ENCODE data around the gene TSC22D1. TPM values are rescaled to one million over a fixed set of nuclear protein-coding genes. Genes with fewer than 3 reads are reported as not detected.

The TSC22D1 gene
- total RNA-seq, 1 experiment from 2014 or later, result 72.5 TPM

DNA sequence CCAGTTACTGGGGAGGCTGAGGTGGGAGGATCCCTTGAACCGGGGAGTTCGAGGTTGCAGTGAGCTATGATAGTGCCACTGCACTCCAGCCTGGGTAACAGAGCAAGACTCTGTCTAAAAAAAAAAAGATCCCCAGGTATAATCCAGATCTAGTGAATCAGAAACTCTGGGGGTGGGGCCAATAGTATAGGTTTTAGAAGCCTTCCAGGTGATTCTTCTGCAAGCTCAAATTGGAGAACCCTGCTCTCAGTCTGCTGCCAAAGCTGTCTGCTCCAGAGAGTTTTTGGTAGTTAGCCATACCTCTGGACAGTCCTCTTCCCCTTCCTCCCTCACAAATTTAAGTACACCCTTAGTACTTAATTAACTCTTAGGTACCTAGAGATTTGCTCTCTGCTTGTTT is 174.6 kb downstream of the TSC22D1 start:
- Mint-ChIP-seq H3K27ac (no peak overlapping the region), H3K27me3 (ENCODE audit: low read depth) (peaks cover 3% of the 10 kb centered on the region; the same call in 1 of the 2 replicates), H3K36me3 (no peaks in the 10 kb centered on the region), H3K4me1 (peaks cover 68% of the 10 kb centered on the region), H3K9me3 (no peaks in the 10 kb centered on the region), H3K4me3 (no peak overlapping the region)
- ChIA-PET POLR2A (no interaction called here), CTCF (interaction anchor here (0.7 to 1.0 kb wide), 3 partner anchors 34 to 572 kb away, joined by 3 to 4 read pairs (median 3); no protein-coding TSS in a partner anchor)
- no peak for ATAC-seq
- no peak for DNase-seq (ENCODE audit: low spot score)
- no peak for TF ChIP-seq PREB (CRISPR knock-in tag; IDR thresholded peaks at IDR 0.05; ENCODE audit: borderline replicate concordance)

DNA sequence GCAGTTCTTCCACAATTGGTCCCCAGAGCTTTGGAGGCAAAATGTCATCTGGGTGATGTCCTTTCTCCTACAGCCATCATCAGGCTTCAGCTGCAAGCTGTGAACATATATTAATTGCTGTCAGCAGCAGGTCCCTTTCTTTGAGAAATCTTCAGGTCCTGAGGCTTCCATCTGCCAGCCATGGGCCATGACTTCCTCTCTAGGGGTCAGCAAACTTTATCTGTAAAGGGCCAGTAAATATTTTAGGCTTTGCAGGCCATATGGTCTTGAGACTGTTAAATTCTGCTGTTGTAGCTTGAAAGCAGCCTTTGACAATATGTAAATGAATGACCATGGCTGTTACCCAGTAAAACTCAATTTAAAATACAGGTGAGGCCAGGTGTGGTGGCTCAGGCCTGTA is 175.4 kb downstream of the TSC22D1 start:
- H3K4me3 Mint-ChIP-seq, result no peak overlapping the region
- H3K36me3 Mint-ChIP-seq, result no peaks in the 10 kb centered on the region
- no peak for TF ChIP-seq GABPB1 (CRISPR knock-in tag; IDR thresholded peaks at IDR 0.05)
- TF ChIP-seq PRRX2 (CRISPR knock-in tag; IDR thresholded peaks at IDR 0.05), result no peak
- no peak for TF ChIP-seq NR2C2 (CRISPR knock-in tag; IDR thresholded peaks at IDR 0.05)
- TF ChIP-seq NFE2L1 (CRISPR knock-in tag; IDR thresholded peaks at IDR 0.05), result no peak
- TF ChIP-seq, protein P1, sequence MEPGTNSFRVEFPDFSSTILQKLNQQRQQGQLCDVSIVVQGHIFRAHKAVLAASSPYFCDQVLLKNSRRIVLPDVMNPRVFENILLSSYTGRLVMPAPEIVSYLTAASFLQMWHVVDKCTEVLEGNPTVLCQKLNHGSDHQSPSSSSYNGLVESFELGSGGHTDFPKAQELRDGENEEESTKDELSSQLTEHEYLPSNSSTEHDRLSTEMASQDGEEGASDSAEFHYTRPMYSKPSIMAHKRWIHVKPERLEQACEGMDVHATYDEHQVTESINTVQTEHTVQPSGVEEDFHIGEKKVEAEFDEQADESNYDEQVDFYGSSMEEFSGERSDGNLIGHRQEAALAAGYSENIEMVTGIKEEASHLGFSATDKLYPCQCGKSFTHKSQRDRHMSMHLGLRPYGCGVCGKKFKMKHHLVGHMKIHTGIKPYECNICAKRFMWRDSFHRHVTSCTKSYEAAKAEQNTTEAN (CRISPR knock-in tag; IDR thresholded peaks at IDR 0.05), result no peak
- no peak for TF ChIP-seq CREM (CRISPR knock-in tag; IDR thresholded peaks at IDR 0.05)
- TF ChIP-seq ZMAT4 (CRISPR knock-in tag; IDR thresholded peaks at IDR 0.05), result no peak
- no peak for TF ChIP-seq IRF2 (CRISPR knock-in tag; IDR thresholded peaks at IDR 0.05; ENCODE audit: borderline replicate concordance, low read depth)
- TF ChIP-seq, protein P2, sequence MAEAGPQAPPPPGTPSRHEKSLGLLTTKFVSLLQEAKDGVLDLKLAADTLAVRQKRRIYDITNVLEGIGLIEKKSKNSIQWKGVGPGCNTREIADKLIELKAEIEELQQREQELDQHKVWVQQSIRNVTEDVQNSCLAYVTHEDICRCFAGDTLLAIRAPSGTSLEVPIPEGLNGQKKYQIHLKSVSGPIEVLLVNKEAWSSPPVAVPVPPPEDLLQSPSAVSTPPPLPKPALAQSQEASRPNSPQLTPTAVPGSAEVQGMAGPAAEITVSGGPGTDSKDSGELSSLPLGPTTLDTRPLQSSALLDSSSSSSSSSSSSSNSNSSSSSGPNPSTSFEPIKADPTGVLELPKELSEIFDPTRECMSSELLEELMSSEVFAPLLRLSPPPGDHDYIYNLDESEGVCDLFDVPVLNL (CRISPR knock-in tag; IDR thresholded peaks at IDR 0.05; ENCODE audit: borderline replicate concordance, low read depth), result no peak
- no peak for TF ChIP-seq CBFB (CRISPR knock-in tag; IDR thresholded peaks at IDR 0.05; ENCODE audit: low read depth)
- TF ChIP-seq, protein P3, sequence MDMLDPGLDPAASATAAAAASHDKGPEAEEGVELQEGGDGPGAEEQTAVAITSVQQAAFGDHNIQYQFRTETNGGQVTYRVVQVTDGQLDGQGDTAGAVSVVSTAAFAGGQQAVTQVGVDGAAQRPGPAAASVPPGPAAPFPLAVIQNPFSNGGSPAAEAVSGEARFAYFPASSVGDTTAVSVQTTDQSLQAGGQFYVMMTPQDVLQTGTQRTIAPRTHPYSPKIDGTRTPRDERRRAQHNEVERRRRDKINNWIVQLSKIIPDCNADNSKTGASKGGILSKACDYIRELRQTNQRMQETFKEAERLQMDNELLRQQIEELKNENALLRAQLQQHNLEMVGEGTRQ (CRISPR knock-in tag; IDR thresholded peaks at IDR 0.05), result no peak
- no peak for TF ChIP-seq RELA (CRISPR knock-in tag; IDR thresholded peaks at IDR 0.05; ENCODE audit: borderline replicate concordance)
- no peak for TF ChIP-seq PREB (CRISPR knock-in tag; IDR thresholded peaks at IDR 0.05; ENCODE audit: borderline replicate concordance)
- TF ChIP-seq, protein P4, sequence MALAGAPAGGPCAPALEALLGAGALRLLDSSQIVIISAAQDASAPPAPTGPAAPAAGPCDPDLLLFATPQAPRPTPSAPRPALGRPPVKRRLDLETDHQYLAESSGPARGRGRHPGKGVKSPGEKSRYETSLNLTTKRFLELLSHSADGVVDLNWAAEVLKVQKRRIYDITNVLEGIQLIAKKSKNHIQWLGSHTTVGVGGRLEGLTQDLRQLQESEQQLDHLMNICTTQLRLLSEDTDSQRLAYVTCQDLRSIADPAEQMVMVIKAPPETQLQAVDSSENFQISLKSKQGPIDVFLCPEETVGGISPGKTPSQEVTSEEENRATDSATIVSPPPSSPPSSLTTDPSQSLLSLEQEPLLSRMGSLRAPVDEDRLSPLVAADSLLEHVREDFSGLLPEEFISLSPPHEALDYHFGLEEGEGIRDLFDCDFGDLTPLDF (CRISPR knock-in tag; IDR thresholded peaks at IDR 0.05), result no peak
- no peak for TF ChIP-seq ZNF263 (CRISPR knock-in tag; IDR thresholded peaks at IDR 0.05; ENCODE audit: low read depth)
- no peak for TF ChIP-seq NR3C1 (CRISPR knock-in tag; conservative IDR thresholded peaks at IDR 0.05; ENCODE audit: low read depth)
- TF ChIP-seq ELF4 (CRISPR knock-in tag; IDR thresholded peaks at IDR 0.05; ENCODE audit: low read depth), result no peak
- TF ChIP-seq, protein P5, sequence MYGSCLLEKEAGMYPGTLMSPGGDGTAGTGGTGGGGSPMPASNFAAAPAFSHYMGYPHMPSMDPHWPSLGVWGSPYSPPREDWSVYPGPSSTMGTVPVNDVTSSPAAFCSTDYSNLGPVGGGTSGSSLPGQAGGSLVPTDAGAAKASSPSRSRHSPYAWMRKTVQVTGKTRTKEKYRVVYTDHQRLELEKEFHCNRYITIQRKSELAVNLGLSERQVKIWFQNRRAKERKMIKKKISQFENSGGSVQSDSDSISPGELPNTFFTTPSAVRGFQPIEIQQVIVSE (CRISPR knock-in tag; IDR thresholded peaks at IDR 0.05; ENCODE audit: borderline replicate concordance), result no peak
- TF ChIP-seq KAT7 (CRISPR knock-in tag; IDR thresholded peaks at IDR 0.05; ENCODE audit: borderline replicate concordance), result no peak
- TF ChIP-seq ARID4B (CRISPR knock-in tag; IDR thresholded peaks at IDR 0.05; ENCODE audit: borderline replicate concordance), result no peak
- H3K4me1 Mint-ChIP-seq, result peaks cover 60% of the 10 kb centered on the region
- no peaks in the 10 kb centered on the region; the same call in 1 of the 2 replicates for H3K27me3 Mint-ChIP-seq (ENCODE audit: low read depth)
- ATAC-seq, result no peak
- H3K9me3 Mint-ChIP-seq, result no peaks in the 10 kb centered on the region
- ChIA-PET CTCF (interaction anchor here (0.9 to 1.7 kb wide), 3 partner anchors 14 to 573 kb away, joined by 3 to 4 read pairs (median 4); no protein-coding TSS in a partner anchor), POLR2A (no interaction called here)
- DNase-seq (ENCODE audit: low spot score), result no peak
- no peak overlapping the region for H3K27ac Mint-ChIP-seq

All from WTC11 (cell line).